ENCODE data around the gene SH3BP2. TPM values are rescaled to one million over a fixed set of nuclear protein-coding genes. Genes with fewer than 3 reads are reported as not detected.
A peak's percentile ranks its signal among the peaks of the same experiment; 100 is the strongest.

SH3BP2 gene
- total RNA-seq, 1 donor from 2014 or later: 82.7 TPM

DNA sequence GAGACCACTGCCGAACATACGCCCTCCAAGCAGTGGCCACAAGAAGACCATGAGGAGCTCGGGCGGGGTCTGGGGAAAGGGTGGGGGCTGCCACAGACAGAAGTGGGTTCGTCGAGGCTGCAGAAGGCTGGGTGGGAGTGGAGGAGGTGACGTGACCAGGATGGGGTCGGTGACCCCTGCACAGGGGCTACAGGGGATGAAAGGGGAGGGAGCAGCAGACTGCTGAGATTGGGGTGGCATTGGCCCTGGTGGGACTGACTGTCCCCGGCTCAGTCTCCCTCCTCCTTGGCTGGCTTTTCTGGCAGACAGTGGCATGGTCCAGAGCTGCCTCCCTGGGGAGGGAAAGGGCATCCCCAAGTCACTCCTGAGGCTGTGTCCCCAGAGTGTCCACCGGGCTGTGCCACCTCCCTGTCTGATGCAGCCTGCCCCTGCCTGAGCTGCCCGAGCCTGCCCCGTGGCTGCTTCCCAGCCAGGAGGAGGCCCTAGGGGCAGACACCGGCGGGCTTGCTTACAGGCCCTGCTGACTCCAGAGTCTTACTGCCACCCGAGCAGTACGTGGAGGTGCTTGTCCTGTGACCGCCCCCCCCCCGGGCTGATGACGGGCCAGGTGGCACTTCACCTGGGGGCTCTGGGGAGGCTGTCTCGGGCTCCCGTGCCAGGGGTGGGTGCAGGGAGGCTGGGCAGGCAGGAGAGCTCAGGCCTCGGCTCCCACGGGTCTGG lies 7.2 kb downstream of the SH3BP2 start:
- DNase-seq (ENCODE audit: low spot score): peak; percentile 67
- intact Hi-C loops (cut with DNase I): no loop called here
- peak; percentile 12 for ATAC-seq

- ATAC-seq (peak; percentile 83), DNase-seq (ENCODE audit: low spot score) (peak; percentile 90)
These were observed 8.1 kb downstream of the SH3BP2 start for GRCh38 chr4:2800691-2801596.

DNA sequence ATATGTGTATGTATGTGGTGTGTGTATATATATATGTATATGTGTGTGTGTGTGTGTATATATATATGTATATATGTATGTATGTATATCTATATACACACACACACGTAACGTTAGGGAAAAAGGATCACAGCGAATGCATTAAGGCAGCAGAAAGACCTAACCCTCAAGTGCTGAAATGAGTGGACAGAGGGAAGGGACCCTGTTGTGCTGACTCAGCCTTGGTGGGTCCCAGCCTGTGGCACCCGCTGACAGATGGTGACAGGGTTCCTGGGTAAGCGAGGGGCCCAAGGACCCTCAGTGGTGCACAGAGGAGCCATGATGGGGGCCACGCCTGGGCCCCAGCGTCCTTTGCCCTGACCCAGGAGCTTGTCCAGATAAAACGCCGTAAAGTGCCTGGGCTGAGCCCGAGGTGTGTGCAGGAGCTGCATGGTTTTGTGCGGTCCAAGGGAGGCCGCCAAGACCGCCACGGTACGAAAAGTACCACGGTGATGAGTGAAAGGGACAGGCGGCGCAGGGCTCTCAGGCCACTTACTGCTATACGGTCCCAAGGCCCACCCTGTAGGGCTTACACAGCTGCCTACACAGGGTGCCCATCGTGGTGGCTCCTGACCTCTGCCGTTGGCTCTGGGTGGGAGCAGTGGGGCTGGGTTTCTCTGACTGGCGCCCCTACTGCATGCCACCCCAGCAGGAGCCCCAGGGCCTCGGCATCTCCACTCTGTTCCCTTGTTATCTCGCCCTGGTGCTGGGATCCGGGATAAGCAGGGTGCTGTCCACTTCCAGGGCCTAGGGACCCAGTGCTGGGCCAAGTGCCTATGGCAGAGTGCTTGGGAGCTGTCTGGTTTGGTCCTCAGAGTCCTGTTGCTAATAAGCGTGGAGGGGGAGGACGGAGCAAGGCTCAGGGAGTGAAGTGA lies 10.0 kb downstream of the SH3BP2 start:
- no peak for ATAC-seq
- DNase-seq (ENCODE audit: low spot score): no peak
- intact Hi-C loops (cut with DNase I): no loop called here

More at GRCh38 chr4:2800691-2801596, 8.1 kb downstream of the SH3BP2 start:
- intact Hi-C loops (cut with DNase I): no loop called here

GRCh38 chr4:2803624-2804448 lies 11.0 kb downstream of the SH3BP2 start:
- intact Hi-C loops (cut with DNase I): no loop called here
- DNase-seq (ENCODE audit: low spot score): no peak
- no peak for ATAC-seq

- ATAC-seq (no peak), DNase-seq (ENCODE audit: low spot score) (no peak)
- intact Hi-C loops (cut with DNase I): no loop called here
These were observed 11.6 kb downstream of the SH3BP2 start for GRCh38 chr4:2804449-2804972.

DNA sequence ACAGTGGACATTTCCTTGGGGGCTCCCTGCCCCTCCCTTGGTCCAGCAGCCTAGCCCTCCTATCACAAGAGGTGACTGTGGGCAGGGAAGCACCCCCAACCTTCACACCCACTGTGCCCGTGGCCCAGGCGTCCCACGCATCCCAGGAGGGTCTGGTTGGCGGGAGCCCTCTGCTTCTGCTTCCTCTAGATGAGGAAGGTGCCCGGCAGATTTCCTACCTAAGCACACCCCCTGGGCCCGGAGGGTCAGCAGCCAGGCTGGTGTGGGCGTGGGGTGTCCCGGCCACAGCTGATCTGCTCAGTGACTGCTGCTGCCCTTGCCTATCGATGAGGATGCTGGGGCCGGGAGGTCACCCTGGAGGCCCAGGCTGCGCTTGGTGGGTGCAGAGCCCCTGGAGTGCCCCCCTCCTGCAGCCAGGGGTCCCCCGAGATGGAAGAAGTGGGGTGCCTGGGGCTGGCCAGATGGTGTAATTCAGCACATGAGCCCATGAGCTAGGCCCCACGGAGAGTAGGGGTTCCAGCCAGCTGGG lies 12.2 kb downstream of the SH3BP2 start:
- ATAC-seq (no peak), DNase-seq (ENCODE audit: low spot score) (no peak)
- intact Hi-C loops (cut with DNase I): no loop called here

GRCh38 chr4:2805712-2806389 lies 13.0 kb downstream of the SH3BP2 start:
- intact Hi-C loops (cut with DNase I): no loop called here
- ATAC-seq (peak; percentile 51), DNase-seq (ENCODE audit: low spot score) (no peak)

DNA sequence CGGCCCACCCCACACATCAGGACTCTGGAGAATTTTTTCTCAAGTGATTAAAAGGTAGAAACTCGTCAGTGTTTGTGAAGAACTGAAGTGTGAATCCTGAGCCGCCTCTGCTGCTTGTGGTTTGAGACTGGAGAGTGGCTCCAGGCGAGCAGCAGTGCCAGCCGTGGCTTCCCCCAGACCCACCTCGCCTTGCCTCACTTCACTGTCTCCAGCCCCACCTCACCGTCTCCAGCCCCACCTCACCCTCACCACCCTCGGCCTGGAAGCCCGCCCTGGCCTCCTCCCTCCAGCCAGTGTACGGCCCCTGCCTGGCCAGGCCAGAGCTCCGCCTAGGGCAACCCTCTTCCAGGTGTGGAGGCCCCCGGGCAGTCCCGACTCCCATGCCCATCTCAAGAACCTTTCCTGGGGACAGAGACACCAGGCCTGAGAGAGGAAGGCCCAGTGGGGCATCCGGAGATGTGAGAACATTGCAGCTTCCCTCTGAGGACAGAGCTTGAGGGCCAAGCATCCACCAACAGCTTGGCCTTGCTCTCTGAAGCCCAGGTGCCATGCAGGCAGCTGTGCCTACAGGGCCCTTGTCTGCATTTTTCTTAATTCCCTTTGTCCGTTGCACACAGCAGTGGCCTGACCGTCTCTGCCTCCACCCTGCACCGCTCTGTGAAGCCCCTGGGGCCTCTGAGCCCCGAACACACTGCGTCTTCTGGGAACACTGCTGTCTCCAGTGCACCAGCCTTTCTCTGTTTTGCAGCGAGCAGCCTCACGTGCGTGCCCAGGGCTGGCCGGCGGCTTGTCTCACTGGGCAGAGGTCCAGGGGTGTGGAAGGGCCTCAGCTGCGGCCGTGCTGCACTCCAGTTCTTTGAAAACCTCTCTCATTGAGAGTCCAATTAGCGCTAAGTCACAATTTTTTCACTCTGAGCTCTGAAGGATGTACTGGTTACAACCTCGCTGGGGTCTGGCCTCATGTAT lies 13.8 kb downstream of the SH3BP2 start:
- intact Hi-C loops (cut with DNase I): no loop called here
- ATAC-seq (peak; percentile 73), DNase-seq (ENCODE audit: low spot score) (no peak)

GRCh38 chr4:2807571-2807970 lies 14.7 kb downstream of the SH3BP2 start:
- intact Hi-C loops (cut with DNase I): no loop called here
- ATAC-seq: no peak

GRCh38 chr4:2808001-2808400 lies 15.1 kb downstream of the SH3BP2 start:
- intact Hi-C loops (cut with DNase I): no loop called here
- no peak for ATAC-seq
- no peak for DNase-seq (ENCODE audit: low spot score)

More at GRCh38 chr4:2807571-2807970, 14.7 kb downstream of the SH3BP2 start:
- DNase-seq (ENCODE audit: low spot score): no peak

DNA sequence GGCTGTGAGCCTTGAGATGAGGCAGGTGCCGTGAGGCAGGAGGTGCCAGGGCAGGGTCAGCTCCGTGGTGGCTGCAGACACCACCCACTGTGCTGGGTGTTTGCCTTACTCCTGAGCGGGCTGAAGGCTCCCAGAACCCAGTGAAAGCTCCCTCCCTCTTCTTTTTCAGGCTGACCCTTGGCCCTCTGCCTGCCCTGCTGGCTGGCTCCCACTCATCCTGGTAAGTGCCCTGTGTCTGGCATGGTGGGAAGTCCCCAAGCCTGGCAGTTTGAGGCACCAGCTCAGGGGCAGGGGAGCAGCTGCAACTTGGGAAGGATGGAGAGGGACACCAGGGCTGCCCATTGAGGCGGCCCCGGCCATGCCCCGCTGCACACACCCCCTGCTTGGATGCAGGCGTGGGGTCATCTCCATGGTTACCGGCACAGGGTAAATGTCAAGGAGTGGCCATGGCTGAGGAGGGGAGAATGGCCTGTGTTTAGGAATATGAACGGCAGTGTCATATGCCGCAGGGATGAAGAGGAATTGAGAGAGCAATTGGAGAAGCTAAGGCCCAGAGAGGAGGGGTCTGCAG lies 16.8 kb downstream of the SH3BP2 start:
- intact Hi-C loops (cut with DNase I): no loop called here
- DNase-seq (ENCODE audit: low spot score) (no peak), ATAC-seq (no peak)

DNA sequence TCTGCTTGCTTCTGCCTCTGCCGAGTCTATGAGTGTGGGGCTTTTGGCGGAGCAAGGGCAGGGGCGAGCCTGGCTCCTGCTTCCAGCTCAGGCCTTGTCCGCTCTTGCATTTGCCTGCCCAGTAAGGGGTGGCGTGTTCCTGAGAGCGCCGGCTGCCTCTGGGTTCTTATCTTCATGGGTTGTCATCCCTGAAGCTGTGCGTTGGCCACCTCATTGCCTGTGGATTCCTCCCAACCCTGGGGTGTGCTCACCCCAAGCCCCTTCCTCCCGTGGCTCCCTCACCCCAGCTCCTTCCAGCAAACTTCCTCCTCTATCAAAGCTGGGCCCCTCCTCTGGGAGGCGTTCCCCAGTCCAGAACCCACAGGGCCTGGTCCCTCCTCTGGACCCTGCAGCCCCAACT lies 17.5 kb downstream of the SH3BP2 start:
- intact Hi-C loops (cut with DNase I): no loop called here
- ATAC-seq: no peak
- DNase-seq (ENCODE audit: low spot score): no peak

GRCh38 chr4:2811830-2812611 lies 19.1 kb downstream of the SH3BP2 start:
- ATAC-seq (peak; percentile 88), DNase-seq (ENCODE audit: low spot score) (peak; percentile 81)

GRCh38 chr4:2812612-2813354 lies 19.9 kb downstream of the SH3BP2 start:
- DNase-seq (ENCODE audit: low spot score) (no peak), ATAC-seq (peak; percentile 33)
- intact Hi-C loops (cut with DNase I): no loop called here

More at GRCh38 chr4:2811830-2812611, 19.1 kb downstream of the SH3BP2 start:
- intact Hi-C loops (cut with DNase I): no loop called here

Measured in sciatic nerve (tissue), 2 donors.